SK-N-SH treated with all-trans-retinoic acid at 6 μM for 48 hours (cell line): Measurements from ENCODE around the gene STX3.

Experiments
- ATAC-seq: fragments of 200-7000 bp; cut with Tn5 transposase; 3 replicates; pipeline ENCODE4 v1.9.1; 2020; ENCODE audit warnings: mild to moderate bottlenecking, moderate library complexity
- ARNTL ChIP-seq: fragments of 450-650 bp; formaldehyde crosslinking; IDR thresholded peaks from 2 replicates; pipeline ENCODE4 v1.5.0; 2020; ENCODE audit warnings: low read depth, mild to moderate bottlenecking, moderate library complexity, borderline replicate concordance
- BACH2 ChIP-seq: fragments of 250-450 bp; sonication (Bioruptor Pico); IDR thresholded peaks from 2 replicates; pipeline ENCODE4 v1.9.0; 2021; ENCODE audit warnings: mild to moderate bottlenecking, borderline replicate concordance
- CREB5 ChIP-seq: fragments of 250-450 bp; sonication (Bioruptor Pico); IDR thresholded peaks from 2 replicates; pipeline ENCODE4 v1.5.1; 2020; ENCODE audit warnings: low read depth, mild to moderate bottlenecking, moderate library complexity
- CSDC2 ChIP-seq: fragments of 250-450 bp; sonication (Bioruptor Pico); IDR thresholded peaks from 2 replicates; pipeline ENCODE4 v1.5.0; 2020; ENCODE audit warnings: mild to moderate bottlenecking, moderate library complexity
- CSRNP3 ChIP-seq: fragments of 250-450 bp; sonication (Bioruptor Pico); IDR thresholded peaks from 2 replicates; pipeline ENCODE4 v1.5.1; 2021; ENCODE audit warnings: mild to moderate bottlenecking, moderate library complexity
- GLIS3 ChIP-seq: fragments of 250-450 bp; sonication (Bioruptor Pico); IDR thresholded peaks from 2 replicates; pipeline ENCODE4 v1.5.0; 2020; ENCODE audit warnings: mild to moderate bottlenecking, moderate library complexity
- ISL1 ChIP-seq: fragments of 250-450 bp; sonication (Bioruptor Pico); IDR thresholded peaks from 2 replicates; pipeline ENCODE4 v2.1.2; 2022; ENCODE audit warnings: mild to moderate bottlenecking, moderate library complexity
- OSR1 ChIP-seq: fragments of 250-450 bp; sonication (Bioruptor Pico); IDR thresholded peaks from 2 replicates; pipeline ENCODE4 v1.8.0; 2022; ENCODE audit warnings: moderate library complexity, mild to moderate bottlenecking, inconsistent platforms
- PATZ1 ChIP-seq: fragments of 250-450 bp; sonication (Bioruptor Pico); IDR thresholded peaks from 2 replicates; pipeline ENCODE4 v1.8.0; 2020; ENCODE audit warnings: mild to moderate bottlenecking, moderate library complexity, borderline replicate concordance
- POU6F1 ChIP-seq: fragments of 250-450 bp; sonication (Bioruptor Pico); IDR thresholded peaks from 2 replicates; pipeline ENCODE4 v1.8.0; 2021; ENCODE audit warnings: low read depth, mild to moderate bottlenecking, moderate library complexity, borderline replicate concordance
- PPARA ChIP-seq: fragments of 250-450 bp; sonication (Bioruptor Pico); IDR thresholded peaks from 2 replicates; pipeline ENCODE4 v1.5.0; 2020; ENCODE audit warnings: mild to moderate bottlenecking, borderline replicate concordance
- RARB ChIP-seq: fragments of 250-450 bp; sonication (Bioruptor Pico); IDR thresholded peaks from 2 replicates; pipeline ENCODE4 v1.8.0; 2021; ENCODE audit warnings: mild to moderate bottlenecking, moderate library complexity
- SNAI2 ChIP-seq: fragments of 250-450 bp; sonication (Bioruptor Pico); IDR thresholded peaks from 2 replicates; pipeline ENCODE4 v1.5.0; 2020; ENCODE audit warnings: mild to moderate bottlenecking, moderate library complexity
- TCF4 ChIP-seq: fragments of 250-450 bp; sonication (Bioruptor Pico); IDR thresholded peaks from 2 replicates; pipeline ENCODE4 v1.8.0; 2021; ENCODE audit warnings: mild to moderate bottlenecking, moderate library complexity, borderline replicate concordance
- TOX ChIP-seq: fragments of 250-450 bp; sonication (Bioruptor Pico); IDR thresholded peaks from 2 replicates; pipeline ENCODE4 v1.8.0; 2021; ENCODE audit warnings: mild to moderate bottlenecking, moderate library complexity, borderline replicate concordance
- TSHZ2 ChIP-seq: fragments of 250-450 bp; sonication (Bioruptor Pico); IDR thresholded peaks from 2 replicates; pipeline ENCODE4 v1.5.0; 2020; ENCODE audit warnings: mild to moderate bottlenecking, moderate library complexity
- ZC3H10 ChIP-seq: fragments of 250-450 bp; sonication (Bioruptor Pico); IDR thresholded peaks from 2 replicates; pipeline ENCODE4 v1.5.1; 2021; ENCODE audit warnings: mild to moderate bottlenecking, moderate library complexity
- ZFP3 ChIP-seq: fragments of 250-450 bp; sonication (Bioruptor Pico); IDR thresholded peaks from 2 replicates; pipeline ENCODE4 v1.5.0; 2020; ENCODE audit warnings: mild to moderate bottlenecking, moderate library complexity
- ZFP30 ChIP-seq: fragments of 450-650 bp; formaldehyde crosslinking; IDR thresholded peaks from 2 replicates; pipeline ENCODE4 v1.5.0; 2022; ENCODE audit warnings: mild to moderate bottlenecking, moderate library complexity
- ZNF565 ChIP-seq: fragments of 450-650 bp; formaldehyde crosslinking; conservative IDR thresholded peaks from 2 replicates; pipeline ENCODE4 v1.5.0; 2020; ENCODE audit warnings: low read depth, mild to moderate bottlenecking, moderate library complexity
- ZNF8 ChIP-seq: fragments of 450-650 bp; formaldehyde crosslinking; IDR thresholded peaks from 2 replicates; pipeline ENCODE4 v1.5.0; 2020; ENCODE audit warnings: mild to moderate bottlenecking, moderate library complexity

STX3 gene

GRCh38 chr11:59756845-59757244 is 1.7 kb downstream of the STX3 start (continued):
- no peak for TF ChIP-seq TSHZ2 (CRISPR knock-in tag)

- TF ChIP-seq CSRNP3: no peak
- no peak for TF ChIP-seq TSHZ2 (CRISPR knock-in tag)
- no peak for TF ChIP-seq ZFP3 (CRISPR knock-in tag)
- no peak for TF ChIP-seq TCF4 (CRISPR knock-in tag)
- TF ChIP-seq ZNF8: no peak
- no peak for TF ChIP-seq GLIS3
- TF ChIP-seq ISL1 (CRISPR knock-in tag): no peak
- TF ChIP-seq ARNTL (CRISPR knock-in tag): no peak
- no peak for TF ChIP-seq ZFP30 (CRISPR knock-in tag)
- no peak for TF ChIP-seq OSR1
- TF ChIP-seq CSDC2 (CRISPR knock-in tag): no peak
Measured at GRCh38 chr11:59758401-59759037, 3.3 kb downstream of the STX3 start.

GRCh38 chr11:59759900-59760299 is 4.7 kb downstream of the STX3 start:
- no peak for ATAC-seq
- no peak for TF ChIP-seq CSRNP3
- TF ChIP-seq POU6F1 (CRISPR knock-in tag): no peak
- TF ChIP-seq ZC3H10: no peak
- no peak for TF ChIP-seq ZNF565 (CRISPR knock-in tag)
- TF ChIP-seq TSHZ2 (CRISPR knock-in tag): no peak
- no peak for TF ChIP-seq CREB5 (CRISPR knock-in tag)
- no peak for TF ChIP-seq GLIS3
- TF ChIP-seq OSR1: no peak
- no peak for TF ChIP-seq RARB (CRISPR knock-in tag)
- TF ChIP-seq PPARA (CRISPR knock-in tag): no peak
- no peak for TF ChIP-seq TOX (CRISPR knock-in tag)
- TF ChIP-seq BACH2 (CRISPR knock-in tag): no peak
- no peak for TF ChIP-seq ZNF8
- TF ChIP-seq ZFP3 (CRISPR knock-in tag): no peak
- TF ChIP-seq ISL1 (CRISPR knock-in tag): no peak
- no peak for TF ChIP-seq SNAI2 (CRISPR knock-in tag)
- TF ChIP-seq PATZ1 (CRISPR knock-in tag): no peak

More at GRCh38 chr11:59758401-59759037, 3.3 kb downstream of the STX3 start:
- no peak for ATAC-seq
